ENCODE data around the gene SNRPD3. TPM values are rescaled to one million over a fixed set of nuclear protein-coding genes. Genes with fewer than 3 reads are reported as not detected.

Gene SNRPD3
- total RNA-seq, 2 donors from 2014 or later: 60.3 to 70.8 TPM

GRCh38 chr22:24554313-24555164 is 1.3 kb upstream of the SNRPD3 start, which contains the start of gene GUCD1:
Gene GUCD1, minus strand, starts transcription at chr22:24555138. Its CDS starts 147 bp downstream, at chr22:24554991.
- intact Hi-C loops (cut with DNase I, micrococcal nuclease): no loop called here
- DNase-seq: peak; percentile 49 to 56

GRCh38 chr22:24559471-24559870 is 3.7 kb downstream of the SNRPD3 start:
- no peak for ATAC-seq
- intact Hi-C loops (cut with DNase I, micrococcal nuclease): no loop called here

More at GRCh38 chr22:24554313-24555164, 1.3 kb upstream of the SNRPD3 start, which contains the start of gene GUCD1:
- peak; percentile 19 for ATAC-seq

GRCh38 chr22:24563246-24563645 is 7.4 kb downstream of the SNRPD3 start:
- DNase-seq: no peak
- intact Hi-C loops (cut with DNase I, micrococcal nuclease): no loop called here

More at GRCh38 chr22:24559471-24559870, 3.7 kb downstream of the SNRPD3 start:
- no peak for DNase-seq

GRCh38 chr22:24564376-24565058 is 8.7 kb downstream of the SNRPD3 start:
- no peak for DNase-seq
- intact Hi-C loops (cut with DNase I, micrococcal nuclease): no loop called here
- ATAC-seq: no peak

More at GRCh38 chr22:24563246-24563645, 7.4 kb downstream of the SNRPD3 start:
- no peak for ATAC-seq

GRCh38 chr22:24565077-24565476 is 9.3 kb downstream of the SNRPD3 start:
- DNase-seq (no peak), ATAC-seq (no peak)
- intact Hi-C loops (cut with DNase I, micrococcal nuclease): no loop called here

GRCh38 chr22:24566899-24567511 is 11.2 kb downstream of the SNRPD3 start:
- intact Hi-C loops (cut with DNase I, micrococcal nuclease): no loop called here
- ATAC-seq: no peak

GRCh38 chr22:24567668-24568067 is 11.9 kb downstream of the SNRPD3 start:
- no peak for DNase-seq
- no peak for ATAC-seq
- intact Hi-C loops (cut with DNase I, micrococcal nuclease): no loop called here

More at GRCh38 chr22:24566899-24567511, 11.2 kb downstream of the SNRPD3 start:
- no peak for DNase-seq

- DNase-seq (no peak), ATAC-seq (no peak)
- intact Hi-C loops (cut with DNase I, micrococcal nuclease): no loop called here
Observed at GRCh38 chr22:24571266-24571665, 15.5 kb downstream of the SNRPD3 start.

GRCh38 chr22:24576778-24577177 is 21.0 kb downstream of the SNRPD3 start:
- intact Hi-C loops (cut with DNase I, micrococcal nuclease): no loop called here
- peak; percentile 56 for ATAC-seq
- no peak for DNase-seq

GRCh38 chr22:24578355-24579257 is 22.8 kb downstream of the SNRPD3 start:
- ATAC-seq (peak; percentile 82), DNase-seq (no peak)
- intact Hi-C loops (cut with DNase I, micrococcal nuclease): no loop called here

- no peak for ATAC-seq
- intact Hi-C loops (cut with DNase I, micrococcal nuclease): no loop called here
- no peak for DNase-seq
Observed at GRCh38 chr22:24579258-24579601, 23.4 kb downstream of the SNRPD3 start.

GRCh38 chr22:24580276-24580675 is 24.5 kb downstream of the SNRPD3 start:
- no peak for ATAC-seq
- intact Hi-C loops (cut with DNase I, micrococcal nuclease): no loop called here

GRCh38 chr22:24582056-24582814 is 26.4 kb downstream of the SNRPD3 start:
- intact Hi-C loops (cut with DNase I, micrococcal nuclease): no loop called here
- ATAC-seq: no peak
- peak; percentile 15 to 28 for DNase-seq

More at GRCh38 chr22:24580276-24580675, 24.5 kb downstream of the SNRPD3 start:
- no peak for DNase-seq

GRCh38 chr22:24583221-24584165 is 27.7 kb downstream of the SNRPD3 start:
- DNase-seq (peak; percentile 39 to 44), ATAC-seq (peak; percentile 36)
- intact Hi-C loops (cut with DNase I, micrococcal nuclease): no loop called here

- no peak for ATAC-seq
- DNase-seq: peak in 1 of 2 donors; percentile 21
- intact Hi-C loops (cut with DNase I, micrococcal nuclease): no loop called here
Observed at GRCh38 chr22:24584166-24584790, 28.5 kb downstream of the SNRPD3 start.

- DNase-seq (no peak), ATAC-seq (no peak)
- intact Hi-C loops (cut with DNase I, micrococcal nuclease): no loop called here
Observed at GRCh38 chr22:24584871-24585411, 29.1 kb downstream of the SNRPD3 start.
